Right kidney (tissue), 1 donor: Measurements from ENCODE around the gene ATP5PD.
"Not testable (repeated sequence)": the region's sequence is repeated elsewhere in the genome, so short reads cannot be mapped to it uniquely, and the experiment has no call there.

ENCODE experiments used
- DNase-seq: peaks from one replicate; pipeline ENCODE4 v3.0.0-alpha.2; 2016

ATP5PD gene

GRCh38 chr17:75024686-75025397 lies 21.9 kb downstream of the ATP5PD start:
- no peak for DNase-seq

- DNase-seq: no peak
Measured at GRCh38 chr17:75020331-75021110, 26.2 kb downstream of the ATP5PD start.

GRCh38 chr17:75019710-75020109 lies 27.1 kb downstream of the ATP5PD start:
- DNase-seq: no peak

GRCh38 chr17:75019146-75019545 lies 27.6 kb downstream of the ATP5PD start:
- no peak for DNase-seq

GRCh38 chr17:75013092-75013559 lies 33.6 kb downstream of the ATP5PD start:
- no peak for DNase-seq

- DNase-seq: peak; percentile 99
Measured at GRCh38 chr17:75012346-75013091, 34.2 kb downstream of the ATP5PD start, which contains the start of gene MRPL58. MRPL58 (plus strand) TSS chr17:75012670; CDS start chr17:75012687, 17 bp downstream.

- no peak for DNase-seq
Measured at GRCh38 chr17:75012096-75012345, 34.7 kb downstream of the ATP5PD start.

- no peak for DNase-seq
Measured at GRCh38 chr17:75011401-75012095, 35.2 kb downstream of the ATP5PD start.

GRCh38 chr17:75010683-75011400 lies 35.9 kb downstream of the ATP5PD start:
- no peak for DNase-seq

- no peak for DNase-seq
Measured at GRCh38 chr17:75009139-75009724, 37.5 kb downstream of the ATP5PD start.

GRCh38 chr17:75008373-75008772 lies 38.4 kb downstream of the ATP5PD start:
- no peak for DNase-seq

- no peak for DNase-seq
Measured at GRCh38 chr17:75006653-75007052, 40.1 kb downstream of the ATP5PD start.

GRCh38 chr17:75006084-75006483 lies 40.7 kb downstream of the ATP5PD start:
- DNase-seq: not testable (repeated sequence)

GRCh38 chr17:75005291-75005690 lies 41.5 kb downstream of the ATP5PD start:
- no peak for DNase-seq

GRCh38 chr17:75004371-75004770 lies 42.4 kb downstream of the ATP5PD start:
- DNase-seq: no peak

GRCh38 chr17:75003957-75004355 lies 42.8 kb downstream of the ATP5PD start:
- DNase-seq: no peak

- no peak for DNase-seq
Measured at GRCh38 chr17:75003070-75003956, 43.5 kb downstream of the ATP5PD start.

GRCh38 chr17:75001915-75002843 lies 44.6 kb downstream of the ATP5PD start:
- DNase-seq: no peak

GRCh38 chr17:74999523-74999922 lies 47.2 kb downstream of the ATP5PD start:
- no peak for DNase-seq
